A549 (cell line): ENCODE results near the gene MEIKIN.

ENCODE experiments used
- CEBPB ChIP-seq, 2 experiments: fragments of >200 bp in 1 of 2; sonication (Bioruptor Twin) in 1 of 2; formaldehyde crosslinking in 1 of 2; IDR thresholded peaks; 2 replicates each; pipeline ENCODE4 v1.6.1; 2012 to 2016
- JUNB ChIP-seq: fragments of >200 bp; sonication (Bioruptor Twin); formaldehyde crosslinking; IDR thresholded peaks from 2 replicates; pipeline ENCODE4 v1.6.1; 2016
- KDM1A ChIP-seq: fragments of 200-600 bp; sonication (generic); IDR thresholded peaks from 2 replicates; pipeline ENCODE4 v1.6.1; 2016; ENCODE audit warnings: low read depth, mild to moderate bottlenecking
- MAFK ChIP-seq: fragments of 450-650 bp; IDR thresholded peaks from 2 replicates; pipeline ENCODE4 v1.6.1; 2014; ENCODE audit not compliant: partially characterized antibody
- POLR2A ChIP-seq: IDR thresholded peaks from 2 replicates; pipeline ENCODE4 v1.6.1; 2012; ENCODE audit warnings: mild to moderate bottlenecking, low read length
- RNF2 ChIP-seq: fragments of 200-600 bp; sonication (generic); IDR thresholded peaks from 2 replicates; pipeline ENCODE4 v1.6.1; 2016; ENCODE audit warnings: low read depth, mild to moderate bottlenecking, antibody characterized with exemption, moderate library complexity, borderline replicate concordance
- TF ChIP-seq, protein P1 (sequence below): fragments of >200 bp; sonication (Bioruptor Twin); formaldehyde crosslinking; IDR thresholded peaks from 3 replicates; pipeline ENCODE4 v1.5.1; 2016
- TF ChIP-seq, protein P2 (sequence below): IDR thresholded peaks from 2 replicates; pipeline ENCODE4 v1.6.1; 2012
- TF ChIP-seq, protein P3 (sequence below): fragments of 250-450 bp; sonication (Bioruptor Pico); IDR thresholded peaks from 2 replicates; pipeline ENCODE4 v1.5.0; 2020; ENCODE audit warnings: low read depth, mild to moderate bottlenecking, moderate library complexity
- TF ChIP-seq, protein P4 (sequence below): fragments of 450-650 bp; IDR thresholded peaks from 2 replicates; pipeline ENCODE4 v1.6.1; 2014; ENCODE audit warnings: antibody characterized with exemption

DNA sequence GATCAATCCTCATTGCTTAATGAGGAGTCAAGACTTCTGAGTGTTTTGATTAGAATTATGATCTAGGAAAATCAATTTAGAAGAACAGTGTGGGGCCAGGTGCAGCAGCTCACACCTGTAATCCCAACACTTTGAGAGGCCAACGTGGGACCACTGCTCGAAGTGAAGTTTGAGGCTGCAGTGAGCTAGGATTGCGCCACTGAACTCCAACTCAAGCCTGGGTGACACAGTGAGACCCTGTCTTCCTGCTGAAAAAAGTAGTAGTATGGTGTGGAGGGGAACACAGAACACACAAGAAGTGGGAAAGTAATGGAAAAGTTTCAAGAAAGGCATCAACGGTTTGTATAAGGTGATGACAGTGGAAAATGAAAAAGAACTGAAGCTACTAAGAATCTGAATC, 157.7 kb downstream of the MEIKIN start:
- TF ChIP-seq, protein P1, sequence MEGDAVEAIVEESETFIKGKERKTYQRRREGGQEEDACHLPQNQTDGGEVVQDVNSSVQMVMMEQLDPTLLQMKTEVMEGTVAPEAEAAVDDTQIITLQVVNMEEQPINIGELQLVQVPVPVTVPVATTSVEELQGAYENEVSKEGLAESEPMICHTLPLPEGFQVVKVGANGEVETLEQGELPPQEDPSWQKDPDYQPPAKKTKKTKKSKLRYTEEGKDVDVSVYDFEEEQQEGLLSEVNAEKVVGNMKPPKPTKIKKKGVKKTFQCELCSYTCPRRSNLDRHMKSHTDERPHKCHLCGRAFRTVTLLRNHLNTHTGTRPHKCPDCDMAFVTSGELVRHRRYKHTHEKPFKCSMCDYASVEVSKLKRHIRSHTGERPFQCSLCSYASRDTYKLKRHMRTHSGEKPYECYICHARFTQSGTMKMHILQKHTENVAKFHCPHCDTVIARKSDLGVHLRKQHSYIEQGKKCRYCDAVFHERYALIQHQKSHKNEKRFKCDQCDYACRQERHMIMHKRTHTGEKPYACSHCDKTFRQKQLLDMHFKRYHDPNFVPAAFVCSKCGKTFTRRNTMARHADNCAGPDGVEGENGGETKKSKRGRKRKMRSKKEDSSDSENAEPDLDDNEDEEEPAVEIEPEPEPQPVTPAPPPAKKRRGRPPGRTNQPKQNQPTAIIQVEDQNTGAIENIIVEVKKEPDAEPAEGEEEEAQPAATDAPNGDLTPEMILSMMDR, result no peak
- TF ChIP-seq MAFK (no peak), KDM1A (no peak), POLR2A (no peak), JUNB (no peak), CEBPB (IDR thresholded peaks at IDR 0.05) (no peak), RNF2 (no peak)
- TF ChIP-seq, protein P2, sequence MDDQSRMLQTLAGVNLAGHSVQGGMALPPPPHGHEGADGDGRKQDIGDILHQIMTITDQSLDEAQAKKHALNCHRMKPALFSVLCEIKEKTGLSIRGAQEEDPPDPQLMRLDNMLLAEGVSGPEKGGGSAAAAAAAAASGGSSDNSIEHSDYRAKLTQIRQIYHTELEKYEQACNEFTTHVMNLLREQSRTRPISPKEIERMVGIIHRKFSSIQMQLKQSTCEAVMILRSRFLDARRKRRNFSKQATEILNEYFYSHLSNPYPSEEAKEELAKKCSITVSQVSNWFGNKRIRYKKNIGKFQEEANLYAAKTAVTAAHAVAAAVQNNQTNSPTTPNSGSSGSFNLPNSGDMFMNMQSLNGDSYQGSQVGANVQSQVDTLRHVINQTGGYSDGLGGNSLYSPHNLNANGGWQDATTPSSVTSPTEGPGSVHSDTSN, result no peak
- TF ChIP-seq, protein P3, sequence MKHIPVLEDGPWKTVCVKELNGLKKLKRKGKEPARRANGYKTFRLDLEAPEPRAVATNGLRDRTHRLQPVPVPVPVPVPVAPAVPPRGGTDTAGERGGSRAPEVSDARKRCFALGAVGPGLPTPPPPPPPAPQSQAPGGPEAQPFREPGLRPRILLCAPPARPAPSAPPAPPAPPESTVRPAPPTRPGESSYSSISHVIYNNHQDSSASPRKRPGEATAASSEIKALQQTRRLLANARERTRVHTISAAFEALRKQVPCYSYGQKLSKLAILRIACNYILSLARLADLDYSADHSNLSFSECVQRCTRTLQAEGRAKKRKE (CRISPR knock-in tag), result no peak
- TF ChIP-seq, protein P4, sequence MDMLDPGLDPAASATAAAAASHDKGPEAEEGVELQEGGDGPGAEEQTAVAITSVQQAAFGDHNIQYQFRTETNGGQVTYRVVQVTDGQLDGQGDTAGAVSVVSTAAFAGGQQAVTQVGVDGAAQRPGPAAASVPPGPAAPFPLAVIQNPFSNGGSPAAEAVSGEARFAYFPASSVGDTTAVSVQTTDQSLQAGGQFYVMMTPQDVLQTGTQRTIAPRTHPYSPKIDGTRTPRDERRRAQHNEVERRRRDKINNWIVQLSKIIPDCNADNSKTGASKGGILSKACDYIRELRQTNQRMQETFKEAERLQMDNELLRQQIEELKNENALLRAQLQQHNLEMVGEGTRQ, result no peak
